Endometrial microvascular endothelial cells (primary cell): Measurements from ENCODE around the gene SLC7A11. TPM values are rescaled to one million over a fixed set of nuclear protein-coding genes. Genes with fewer than 3 reads are reported as not detected.
"Not testable (repeated sequence)": the region's sequence is repeated elsewhere in the genome, so short reads cannot be mapped to it uniquely, and the experiment has no call there.

Experiments
- in situ Hi-C: cut with HindIII; loops from 2 replicates; pipeline ENCODE4 v1.10.0; 2017; ENCODE audit warnings: low sequenced_read_pairs, low pct_unique_long_range_greater_than_20kb; ENCODE audit errors: inconsistent ontology term
- total RNA-seq: library from RNA; depleted of rRNA; stranded (reverse); fragments of >200 nt; gene quantifications from one replicate; pipeline ENCODE4 v1.2.3, GENCODE V29; 2015; ENCODE audit errors: inconsistent ontology term

SLC7A11 gene
- total RNA-seq, 1 donor from 2014 or later = 93.4 TPM

- in situ Hi-C loops = no loop called here
These were observed 5.9 kb upstream of the SLC7A11 start for GRCh38 chr4:138248058-138248457.

GRCh38 chr4:138247643-138248042, 5.5 kb upstream of the SLC7A11 start:
- in situ Hi-C loops = no loop called here

- in situ Hi-C loops = no loop called here
These were observed 1.2 kb upstream of the SLC7A11 start for GRCh38 chr4:138243369-138243768.

GRCh38 chr4:138242834-138243156, 646 bp upstream of the SLC7A11 start:
- in situ Hi-C loops = no loop called here

- in situ Hi-C loops = no loop called here
These were observed 671 bp downstream of the SLC7A11 start for GRCh38 chr4:138241281-138242075.

- in situ Hi-C loops = no loop called here
These were observed 2.7 kb downstream of the SLC7A11 start for GRCh38 chr4:138239491-138239890.

- in situ Hi-C loops = no loop called here
These were observed 3.4 kb downstream of the SLC7A11 start for GRCh38 chr4:138238521-138239292.

GRCh38 chr4:138237132-138237531, 5.0 kb downstream of the SLC7A11 start:
- in situ Hi-C loops = not testable (repeated sequence)

GRCh38 chr4:138236037-138236436, 6.1 kb downstream of the SLC7A11 start:
- in situ Hi-C loops = no loop called here

- in situ Hi-C loops = no loop called here
These were observed 6.7 kb downstream of the SLC7A11 start for GRCh38 chr4:138235419-138235952.

GRCh38 chr4:138234248-138234647, 7.9 kb downstream of the SLC7A11 start:
- in situ Hi-C loops = no loop called here

GRCh38 chr4:138233313-138234034, 8.7 kb downstream of the SLC7A11 start:
- in situ Hi-C loops = no loop called here

- in situ Hi-C loops = no loop called here
These were observed 9.8 kb downstream of the SLC7A11 start for GRCh38 chr4:138232364-138232763.

GRCh38 chr4:138230048-138230447, 12.1 kb downstream of the SLC7A11 start:
- in situ Hi-C loops = no loop called here

GRCh38 chr4:138229160-138229559, 13.0 kb downstream of the SLC7A11 start:
- in situ Hi-C loops = no loop called here

GRCh38 chr4:138226351-138226750, 15.8 kb downstream of the SLC7A11 start:
- in situ Hi-C loops = no loop called here

- in situ Hi-C loops = no loop called here
These were observed 16.7 kb downstream of the SLC7A11 start for GRCh38 chr4:138225477-138225876.

- in situ Hi-C loops = no loop called here
These were observed 17.5 kb downstream of the SLC7A11 start for GRCh38 chr4:138224614-138225013.

- in situ Hi-C loops = no loop called here
These were observed 18.8 kb downstream of the SLC7A11 start for GRCh38 chr4:138223231-138223910.
